Esophagus muscularis mucosa (tissue), 4 donors: ENCODE data around the gene CFAP92.

ENCODE experiments used
- EP300 ChIP-seq: sonication (generic); formaldehyde crosslinking; IDR thresholded peaks from one replicate; pipeline ENCODE4 v1.6.1; 2017; ENCODE audit warnings: antibody characterized with exemption
- POLR2A ChIP-seq: fragments of 450-650 bp; IDR thresholded peaks from one replicate; pipeline ENCODE4 v1.6.1; 2017; ENCODE audit warnings: antibody characterized with exemption, moderate library complexity, mild to moderate bottlenecking, low read depth
- TF ChIP-seq, protein P1 (sequence below), 3 experiments: fragments of 200-600 bp in 2 of 3; fragments of 450-650 bp in 1 of 3; sonication (generic) in 2 of 3; IDR thresholded peaks; one replicate each; pipeline ENCODE4 v1.5.1; 2017 to 2019; ENCODE audit warnings: antibody characterized with exemption in 3 of 3, mild to moderate bottlenecking in 2 of 3, moderate library complexity in 1 of 3

DNA sequence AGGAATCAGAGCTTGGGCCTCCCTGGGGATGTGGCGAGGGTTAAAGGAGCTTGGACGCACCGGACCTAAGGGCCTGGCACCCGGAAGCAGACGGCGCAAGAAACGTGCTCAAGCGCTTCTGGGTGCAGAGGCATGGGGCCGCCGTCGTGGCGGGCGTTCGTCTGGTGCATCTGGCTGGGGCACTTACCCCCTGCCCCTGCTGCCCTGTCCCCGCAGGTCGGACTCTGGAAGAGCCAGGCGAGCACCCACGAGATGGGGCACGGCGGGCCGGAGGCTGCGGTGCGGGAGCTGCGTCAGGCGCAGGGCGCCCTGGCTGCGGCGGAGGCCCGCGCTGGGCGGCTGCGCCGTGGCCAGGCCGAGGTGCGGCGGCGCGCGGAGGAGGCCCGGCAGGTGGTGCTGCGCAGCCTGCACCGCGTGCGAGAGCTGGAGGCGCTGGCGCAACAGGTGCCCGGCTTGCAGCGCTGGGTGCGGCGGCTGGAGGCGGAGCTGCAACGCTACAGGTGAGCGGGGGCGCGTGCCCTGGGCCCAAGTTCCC lies 9.8 kb upstream of the CFAP92 start:
- TF ChIP-seq, protein P1, sequence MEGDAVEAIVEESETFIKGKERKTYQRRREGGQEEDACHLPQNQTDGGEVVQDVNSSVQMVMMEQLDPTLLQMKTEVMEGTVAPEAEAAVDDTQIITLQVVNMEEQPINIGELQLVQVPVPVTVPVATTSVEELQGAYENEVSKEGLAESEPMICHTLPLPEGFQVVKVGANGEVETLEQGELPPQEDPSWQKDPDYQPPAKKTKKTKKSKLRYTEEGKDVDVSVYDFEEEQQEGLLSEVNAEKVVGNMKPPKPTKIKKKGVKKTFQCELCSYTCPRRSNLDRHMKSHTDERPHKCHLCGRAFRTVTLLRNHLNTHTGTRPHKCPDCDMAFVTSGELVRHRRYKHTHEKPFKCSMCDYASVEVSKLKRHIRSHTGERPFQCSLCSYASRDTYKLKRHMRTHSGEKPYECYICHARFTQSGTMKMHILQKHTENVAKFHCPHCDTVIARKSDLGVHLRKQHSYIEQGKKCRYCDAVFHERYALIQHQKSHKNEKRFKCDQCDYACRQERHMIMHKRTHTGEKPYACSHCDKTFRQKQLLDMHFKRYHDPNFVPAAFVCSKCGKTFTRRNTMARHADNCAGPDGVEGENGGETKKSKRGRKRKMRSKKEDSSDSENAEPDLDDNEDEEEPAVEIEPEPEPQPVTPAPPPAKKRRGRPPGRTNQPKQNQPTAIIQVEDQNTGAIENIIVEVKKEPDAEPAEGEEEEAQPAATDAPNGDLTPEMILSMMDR (IDR thresholded peaks at IDR 0.05) = peak in 2 of 3 experiments; percentile 26 to 34
- no peak for TF ChIP-seq POLR2A
- no peak for TF ChIP-seq EP300
